ENCODE results near the gene HOXC12.

Gene HOXC12

DNA sequence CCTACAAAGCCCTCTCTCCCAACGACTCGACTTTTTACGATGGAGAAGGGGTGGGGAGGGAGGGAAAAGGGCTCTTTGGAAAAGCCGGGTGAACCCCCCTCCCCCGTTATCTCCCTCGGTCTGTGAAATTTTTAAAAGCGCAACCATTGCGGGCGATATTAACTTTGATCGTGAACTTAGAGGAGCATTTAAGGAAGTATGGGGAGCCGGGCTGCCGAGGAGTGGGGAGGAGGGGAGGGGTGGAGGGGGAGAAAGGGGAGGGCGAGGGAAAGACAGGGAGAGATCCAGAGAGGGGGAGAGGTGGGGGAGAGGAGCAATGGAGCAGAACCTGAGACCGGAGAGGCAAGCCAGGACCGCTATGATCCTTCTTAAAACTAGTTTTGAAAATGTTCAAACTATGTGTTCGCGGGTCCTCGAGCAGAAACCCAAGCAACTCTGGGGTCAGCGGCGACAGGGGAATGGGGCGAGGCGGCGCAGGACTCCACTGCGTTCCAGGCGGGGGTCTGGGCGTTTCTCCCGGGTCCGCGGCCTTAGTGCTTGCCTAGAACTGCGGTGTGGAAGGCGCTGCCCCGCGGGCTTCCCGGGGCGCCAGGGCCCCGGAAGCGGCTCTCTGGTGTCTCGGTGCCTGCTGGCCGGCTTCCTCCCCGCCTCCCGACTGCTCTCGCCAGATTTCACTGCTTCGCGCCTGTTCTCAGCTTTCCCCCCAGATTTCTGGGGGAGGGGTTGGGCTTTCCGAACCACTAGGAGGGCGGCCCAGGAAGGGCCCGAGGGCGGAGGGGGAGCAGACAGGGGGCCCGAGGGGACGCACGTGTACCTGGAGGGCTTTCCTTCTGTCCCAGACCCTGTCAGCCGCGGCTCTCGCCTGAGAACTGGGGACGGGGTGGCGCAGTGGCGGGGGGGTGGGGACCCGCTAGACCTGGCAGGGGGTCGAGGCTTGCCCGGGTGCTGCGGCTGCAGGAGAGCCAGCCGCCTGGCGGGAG lies 19.7 kb downstream of the HOXC12 start, which contains the start of gene HOTAIR:
Gene HOTAIR (minus strand): TSS at position 871 of the 980 bp plus-strand sequence.
- no peaks in the 10 kb centered on the region for H3K36me3 ChIP-seq (ENCODE audit: low read depth)
- peak within 1 kb of the TSS; percentile 35 for H3K4me3 ChIP-seq (ENCODE audit: severe bottlenecking)
- DNase-seq (ENCODE audit: low spot score): no peak
- peaks cover 89% of the 10 kb centered on the region for H3K27me3 ChIP-seq (ENCODE audit: insufficient read depth, poor library complexity, severe bottlenecking)
- H3K27ac ChIP-seq (ENCODE audit: poor library complexity, severe bottlenecking): peak within 1 kb of the TSS; percentile 3
- H3K9me3 ChIP-seq (ENCODE audit: severe bottlenecking): no peaks in the 10 kb centered on the region
- peaks cover 6% of the 10 kb centered on the region for H3K4me1 ChIP-seq (ENCODE audit: insufficient read depth, poor library complexity, severe bottlenecking)
- TF ChIP-seq, protein P1, sequence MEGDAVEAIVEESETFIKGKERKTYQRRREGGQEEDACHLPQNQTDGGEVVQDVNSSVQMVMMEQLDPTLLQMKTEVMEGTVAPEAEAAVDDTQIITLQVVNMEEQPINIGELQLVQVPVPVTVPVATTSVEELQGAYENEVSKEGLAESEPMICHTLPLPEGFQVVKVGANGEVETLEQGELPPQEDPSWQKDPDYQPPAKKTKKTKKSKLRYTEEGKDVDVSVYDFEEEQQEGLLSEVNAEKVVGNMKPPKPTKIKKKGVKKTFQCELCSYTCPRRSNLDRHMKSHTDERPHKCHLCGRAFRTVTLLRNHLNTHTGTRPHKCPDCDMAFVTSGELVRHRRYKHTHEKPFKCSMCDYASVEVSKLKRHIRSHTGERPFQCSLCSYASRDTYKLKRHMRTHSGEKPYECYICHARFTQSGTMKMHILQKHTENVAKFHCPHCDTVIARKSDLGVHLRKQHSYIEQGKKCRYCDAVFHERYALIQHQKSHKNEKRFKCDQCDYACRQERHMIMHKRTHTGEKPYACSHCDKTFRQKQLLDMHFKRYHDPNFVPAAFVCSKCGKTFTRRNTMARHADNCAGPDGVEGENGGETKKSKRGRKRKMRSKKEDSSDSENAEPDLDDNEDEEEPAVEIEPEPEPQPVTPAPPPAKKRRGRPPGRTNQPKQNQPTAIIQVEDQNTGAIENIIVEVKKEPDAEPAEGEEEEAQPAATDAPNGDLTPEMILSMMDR (IDR thresholded peaks at IDR 0.05; ENCODE audit: poor library complexity, severe bottlenecking): no peak
- peak; percentile 73 for ATAC-seq (ENCODE audit: low read depth)

DNA sequence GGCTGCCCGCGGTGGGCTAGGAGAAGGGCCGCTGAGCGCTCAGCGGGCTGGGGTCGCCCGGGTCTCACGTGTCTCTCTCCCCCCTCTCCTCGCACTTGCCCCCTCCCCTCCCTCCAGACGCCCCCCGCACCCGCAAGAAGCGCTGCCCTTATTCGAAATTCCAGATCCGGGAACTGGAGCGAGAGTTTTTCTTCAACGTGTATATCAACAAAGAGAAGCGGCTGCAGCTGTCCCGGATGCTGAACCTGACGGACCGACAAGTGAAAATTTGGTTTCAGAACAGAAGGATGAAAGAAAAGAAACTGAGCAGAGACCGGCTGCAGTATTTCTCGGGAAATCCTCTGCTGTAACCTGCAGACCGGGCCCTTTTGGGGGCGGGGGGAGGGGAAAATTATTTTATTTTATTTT lies 20.4 kb downstream of the HOXC12 start:
- TF ChIP-seq, protein P1 (IDR thresholded peaks at IDR 0.05; ENCODE audit: poor library complexity, severe bottlenecking): no peak
- Histone ChIP-seq H3K27ac (ENCODE audit: poor library complexity, severe bottlenecking) (no peak overlapping the region), H3K4me3 (ENCODE audit: severe bottlenecking) (peak overlapping the region; percentile 35), H3K27me3 (ENCODE audit: insufficient read depth, poor library complexity, severe bottlenecking) (peaks cover 89% of the 10 kb centered on the region), H3K4me1 (ENCODE audit: insufficient read depth, poor library complexity, severe bottlenecking) (peaks cover 6% of the 10 kb centered on the region), H3K36me3 (ENCODE audit: low read depth) (no peaks in the 10 kb centered on the region), H3K9me3 (ENCODE audit: severe bottlenecking) (no peaks in the 10 kb centered on the region)
- no peak for ATAC-seq (ENCODE audit: low read depth)
- no peak for DNase-seq (ENCODE audit: low spot score)

- no peak for DNase-seq (ENCODE audit: low spot score)
These were observed 20.9 kb downstream of the HOXC12 start for GRCh38 chr12:53975479-53976152.

GRCh38 chr12:53976172-53976822 lies 21.6 kb downstream of the HOXC12 start:
- TF ChIP-seq, protein P1 (IDR thresholded peaks at IDR 0.05; ENCODE audit: poor library complexity, severe bottlenecking): no peak
- Histone ChIP-seq H3K27me3 (ENCODE audit: insufficient read depth, poor library complexity, severe bottlenecking) (peaks cover 89% of the 10 kb centered on the region), H3K9me3 (ENCODE audit: severe bottlenecking) (no peaks in the 10 kb centered on the region), H3K27ac (ENCODE audit: poor library complexity, severe bottlenecking) (no peak overlapping the region), H3K4me3 (ENCODE audit: severe bottlenecking) (no peak overlapping the region), H3K4me1 (ENCODE audit: insufficient read depth, poor library complexity, severe bottlenecking) (peaks cover 6% of the 10 kb centered on the region), H3K36me3 (ENCODE audit: low read depth) (no peaks in the 10 kb centered on the region)
- DNase-seq (ENCODE audit: low spot score) (no peak), ATAC-seq (ENCODE audit: low read depth) (no peak)

More at GRCh38 chr12:53975479-53976152, 20.9 kb downstream of the HOXC12 start:
- H3K27me3 ChIP-seq (ENCODE audit: insufficient read depth, poor library complexity, severe bottlenecking): peaks cover 89% of the 10 kb centered on the region
- peaks cover 6% of the 10 kb centered on the region for H3K4me1 ChIP-seq (ENCODE audit: insufficient read depth, poor library complexity, severe bottlenecking)
- H3K27ac ChIP-seq (ENCODE audit: poor library complexity, severe bottlenecking): no peak overlapping the region
- ATAC-seq (ENCODE audit: low read depth): no peak
- H3K9me3 ChIP-seq (ENCODE audit: severe bottlenecking): no peaks in the 10 kb centered on the region
- no peaks in the 10 kb centered on the region for H3K36me3 ChIP-seq (ENCODE audit: low read depth)
- TF ChIP-seq, protein P1 (IDR thresholded peaks at IDR 0.05; ENCODE audit: poor library complexity, severe bottlenecking): no peak
- H3K4me3 ChIP-seq (ENCODE audit: severe bottlenecking): peak overlapping the region; percentile 35
